Measurements from ENCODE around the gene NAT8L. TPM values are rescaled to one million over a fixed set of nuclear protein-coding genes. Genes with fewer than 3 reads are reported as not detected.

NAT8L gene
- total and polyA plus RNA-seq, 2 experiments from 2014 or later, result 1.5 to 2.7 TPM

DNA sequence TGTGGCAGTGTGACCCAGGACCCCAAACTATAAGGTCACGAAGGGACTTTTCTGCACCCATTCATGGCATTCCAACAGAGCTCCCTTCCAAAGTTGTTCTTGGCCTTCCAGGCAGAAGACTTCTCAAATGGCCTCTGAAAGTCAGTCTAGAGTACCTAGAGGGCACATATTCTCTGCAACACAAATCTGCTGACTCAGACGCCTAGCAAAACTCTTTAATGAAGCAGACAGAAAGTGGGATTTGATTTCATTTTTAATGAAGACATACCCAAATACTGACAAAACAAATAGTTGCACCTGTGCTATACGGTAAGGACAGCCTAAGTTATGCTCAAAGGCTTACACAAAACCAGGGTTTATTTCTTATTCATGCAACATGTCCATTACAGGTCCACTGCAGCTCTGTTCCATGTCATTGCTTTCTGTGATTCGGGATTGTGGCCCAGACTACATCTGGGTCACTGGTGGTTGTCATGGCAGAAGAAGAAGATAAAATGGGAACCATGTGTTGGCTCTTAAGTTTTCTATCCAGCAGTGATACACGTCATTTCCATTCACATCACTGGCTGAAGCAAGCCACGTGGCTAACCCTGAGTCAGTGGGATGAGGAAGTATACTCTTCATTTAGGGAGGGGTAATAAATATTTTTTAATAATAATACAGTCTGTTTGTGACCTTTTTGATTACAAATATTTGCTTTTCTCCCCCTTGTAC is 57.7 kb downstream of the NAT8L start:
- Histone ChIP-seq H3K9me3 (ENCODE audit: low read depth) (no peaks in the 10 kb centered on the region), H4K20me1 (ENCODE audit: insufficient read depth, poor library complexity, severe bottlenecking) (no peaks in the 10 kb centered on the region), H3K27me3 (no peaks in the 10 kb centered on the region), H3K4me2 (no peak overlapping the region), H3K9me2 (replicated peaks; ENCODE audit: insufficient read depth) (no peaks in the 10 kb centered on the region), H2AFZ (no peak overlapping the region), H3K36me3 (replicated peaks; ENCODE audit: insufficient read depth, low read depth) (no peaks in the 10 kb centered on the region), H3K4me3 (no peak overlapping the region), H3K4me1 (ENCODE audit: insufficient read depth) (no peaks in the 10 kb centered on the region), H3K27ac (no peak overlapping the region), H3K79me2 (no peaks in the 10 kb centered on the region)
- DNase-seq (ENCODE audit: low spot score), result no peak
- TF ChIP-seq EZH2phosphoT487 (IDR thresholded peaks at IDR 0.05; ENCODE audit: low read depth, severe bottlenecking, unreplicated experiment) (no peak), EZH2 (IDR thresholded peaks at IDR 0.05; ENCODE audit: borderline replicate concordance) (no peak)
- TF ChIP-seq, protein P1, sequence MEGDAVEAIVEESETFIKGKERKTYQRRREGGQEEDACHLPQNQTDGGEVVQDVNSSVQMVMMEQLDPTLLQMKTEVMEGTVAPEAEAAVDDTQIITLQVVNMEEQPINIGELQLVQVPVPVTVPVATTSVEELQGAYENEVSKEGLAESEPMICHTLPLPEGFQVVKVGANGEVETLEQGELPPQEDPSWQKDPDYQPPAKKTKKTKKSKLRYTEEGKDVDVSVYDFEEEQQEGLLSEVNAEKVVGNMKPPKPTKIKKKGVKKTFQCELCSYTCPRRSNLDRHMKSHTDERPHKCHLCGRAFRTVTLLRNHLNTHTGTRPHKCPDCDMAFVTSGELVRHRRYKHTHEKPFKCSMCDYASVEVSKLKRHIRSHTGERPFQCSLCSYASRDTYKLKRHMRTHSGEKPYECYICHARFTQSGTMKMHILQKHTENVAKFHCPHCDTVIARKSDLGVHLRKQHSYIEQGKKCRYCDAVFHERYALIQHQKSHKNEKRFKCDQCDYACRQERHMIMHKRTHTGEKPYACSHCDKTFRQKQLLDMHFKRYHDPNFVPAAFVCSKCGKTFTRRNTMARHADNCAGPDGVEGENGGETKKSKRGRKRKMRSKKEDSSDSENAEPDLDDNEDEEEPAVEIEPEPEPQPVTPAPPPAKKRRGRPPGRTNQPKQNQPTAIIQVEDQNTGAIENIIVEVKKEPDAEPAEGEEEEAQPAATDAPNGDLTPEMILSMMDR (IDR thresholded peaks at IDR 0.05; ENCODE audit: poor library complexity), result no peak
- WGBS (ENCODE audit: low lambda C conversion rate, missing lambda C conversion rate), result 90% methylated on average over 6 of the region's 6 CpGs

Other genes starting within 250 kb of the NAT8L start
- 39.1 and 46.0 TPM in 2 replicates for gene LETM1, start 203.2 kb upstream of the NAT8L start, total RNA-seq
- 24.4 and 29.4 TPM in 2 replicates for gene LETM1, start 203.2 kb upstream of the NAT8L start, polyA plus RNA-seq
- 26.9 and 30.8 TPM in 2 replicates for gene NSD2, start 187.9 kb upstream of the NAT8L start, total RNA-seq
- 22.0 and 25.7 TPM in 2 replicates for gene NSD2, start 187.9 kb upstream of the NAT8L start, polyA plus RNA-seq
- gene NELFA, start 50.4 kb upstream of the NAT8L start, total RNA-seq, result 10.8 and 21.4 TPM in 2 replicates
- gene NELFA, start 50.4 kb upstream of the NAT8L start, polyA plus RNA-seq, result 35.9 and 46.2 TPM in 2 replicates
- gene HAUS3, start 182.8 kb downstream of the NAT8L start, total RNA-seq, result 9.8 and 13.4 TPM in 2 replicates
- gene HAUS3, start 182.8 kb downstream of the NAT8L start, polyA plus RNA-seq, result 7.1 and 10.7 TPM in 2 replicates
- gene POLN, start 182.8 kb downstream of the NAT8L start, total RNA-seq, result 2.0 and 3.9 TPM in 2 replicates
- 1.7 and 3.0 TPM in 2 replicates for gene POLN, start 182.8 kb downstream of the NAT8L start, polyA plus RNA-seq
- 53.7 and 56.7 TPM in 2 replicates for gene MXD4, start 202.8 kb downstream of the NAT8L start, total RNA-seq
- gene MXD4, start 202.8 kb downstream of the NAT8L start, polyA plus RNA-seq, result 127 and 131 TPM in 2 replicates